GM19324 (cell line): ENCODE data around the gene ZNF479.
"Not testable (repeated sequence)": the region's sequence is repeated elsewhere in the genome, so short reads cannot be mapped to it uniquely, and the experiment has no call there.

Experiments
- ATAC-seq: cut with Tn5 transposase; IDR thresholded peaks from one replicate; pipeline ENCODE4 v1.9.1; 2021; ENCODE audit warnings: mild to moderate bottlenecking, moderate library complexity; ENCODE audit not compliant: unreplicated experiment, low FRiP score

ZNF479 gene

GRCh38 chr7:57132336-57132735 lies at the start of gene ZNF479:
Gene ZNF479 (minus strand): TSS chr7:57132436. CDS start chr7:57132324, 112 bp downstream.
- ATAC-seq, result not testable (repeated sequence)

- ATAC-seq, result no peak
Observed at GRCh38 chr7:57182031-57182430, 49.8 kb upstream of the ZNF479 start.

GRCh38 chr7:57181281-57181680 lies 49.0 kb upstream of the ZNF479 start:
- no peak for ATAC-seq

GRCh38 chr7:57179776-57180415 lies 47.7 kb upstream of the ZNF479 start:
- no peak for ATAC-seq

GRCh38 chr7:57178768-57179139 lies 46.5 kb upstream of the ZNF479 start:
- no peak for ATAC-seq

GRCh38 chr7:57177856-57178767 lies 45.9 kb upstream of the ZNF479 start:
- ATAC-seq, result no peak

GRCh38 chr7:57176928-57177635 lies 44.8 kb upstream of the ZNF479 start:
- no peak for ATAC-seq

GRCh38 chr7:57165285-57165899 lies 33.2 kb upstream of the ZNF479 start:
- ATAC-seq, result no peak

- not testable (repeated sequence) for ATAC-seq
Observed at GRCh38 chr7:57120123-57120784, 12.0 kb downstream of the ZNF479 start.
